HepG2 (cell line): Measurements from ENCODE around the gene ENG. TPM values are rescaled to one million over a fixed set of nuclear protein-coding genes. Genes with fewer than 3 reads are reported as not detected.

Experiments
- ESRRA ChIP-seq: sonication (generic); formaldehyde crosslinking; IDR thresholded peaks from 2 replicates; pipeline ENCODE4 v1.5.1; 2020; ENCODE audit warnings: mild to moderate bottlenecking, low read depth, missing genetic modification reagents
- HCFC1 ChIP-seq: fragments of 150-350 bp; IDR thresholded peaks from 2 replicates; pipeline ENCODE4 v1.6.1; 2014; ENCODE audit warnings: low read depth, low read length
- KLF13 ChIP-seq: sonication (generic); formaldehyde crosslinking; IDR thresholded peaks from 2 replicates; pipeline ENCODE4 v1.4.0; 2020; ENCODE audit warnings: mild to moderate bottlenecking, missing genetic modification reagents
- MYC ChIP-seq: sonication (generic); formaldehyde crosslinking; IDR thresholded peaks from 2 replicates; pipeline ENCODE4 v1.9.0; 2021; ENCODE audit warnings: missing genetic modification reagents, borderline replicate concordance
- NCOR1 ChIP-seq: fragments of 200-600 bp; sonication (generic); IDR thresholded peaks from 2 replicates; pipeline ENCODE4 v1.7.0; 2017; ENCODE audit warnings: antibody characterized with exemption, low read length, borderline replicate concordance
- RBFOX2 ChIP-seq: fragments of 200-400 bp; formaldehyde crosslinking; IDR thresholded peaks from 2 replicates; pipeline ENCODE4 v1.6.1; 2017; ENCODE audit warnings: low read depth, mild to moderate bottlenecking, low read length
- ZNF292 ChIP-seq: sonication (generic); formaldehyde crosslinking; IDR thresholded peaks from 2 replicates; pipeline ENCODE4 v1.8.1; 2022; ENCODE audit warnings: mild to moderate bottlenecking, low read depth, missing genetic modification reagents, borderline replicate concordance
- ZNF556 ChIP-seq: sonication (generic); formaldehyde crosslinking; IDR thresholded peaks from 2 replicates; pipeline ENCODE4 v1.4.0; 2020; ENCODE audit warnings: mild to moderate bottlenecking, missing genetic modification reagents, borderline replicate concordance
- ZNF761 ChIP-seq: sonication (generic); formaldehyde crosslinking; conservative IDR thresholded peaks from 2 replicates; pipeline ENCODE4 v1.4.0; 2020; ENCODE audit warnings: mild to moderate bottlenecking, missing genetic modification reagents
- polyA plus RNA-seq, 8 experiments: library from polyadenylated mRNA; depleted of rRNA in 3 of 8; stranded (reverse) in 7 of 8; unstranded in 1 of 8; fragments of >200 nt; fragmentation: Illumina TruSeq in 4 of 8; extraction: Trizol in 4 of 8; gene quantifications; 2 replicates each; pipeline versions ENCODE4 v1.2.1 to v1.2.3, GENCODE V29; 2011 to 2016; ENCODE audit warnings: low read depth in 4 of 8, missing spikeins in 1 of 8, mixed read lengths in 1 of 8; ENCODE audit not compliant: insufficient read depth in 1 of 8
- total RNA-seq, 5 experiments: library from RNA; depleted of rRNA; stranded (reverse); fragments of >200 nt; fragmentation: Illumina TruSeq; extraction: Trizol; gene quantifications; 2 replicates each; pipeline ENCODE4 v1.2.3, GENCODE V29; 2016; ENCODE audit warnings: low read depth in 1 of 5
- TF ChIP-seq, protein P1 (sequence below): IDR thresholded peaks from 2 replicates; pipeline ENCODE4 v1.4.0; 2020; ENCODE audit warnings: mild to moderate bottlenecking, missing genetic modification reagents
- TF ChIP-seq, protein P2 (sequence below): sonication (generic); formaldehyde crosslinking; IDR thresholded peaks from 2 replicates; pipeline ENCODE4 v1.8.0; 2022; ENCODE audit warnings: mild to moderate bottlenecking, missing genetic modification reagents, moderate library complexity
- TF ChIP-seq, protein P3 (sequence below): sonication (generic); formaldehyde crosslinking; IDR thresholded peaks from 2 replicates; pipeline ENCODE4 v1.5.0; 2020; ENCODE audit warnings: mild to moderate bottlenecking, missing genetic modification reagents, borderline replicate concordance
- TF ChIP-seq, protein P4 (sequence below): sonication (generic); formaldehyde crosslinking; IDR thresholded peaks from 2 replicates; pipeline ENCODE4 v1.8.0; 2022; ENCODE audit warnings: mild to moderate bottlenecking, missing genetic modification reagents, borderline replicate concordance

The ENG gene
- total and polyA plus RNA-seq, 2 of the 13 experiments (the other 11 are each of a cell fraction or from before 2014, with no cell fraction given), result 0.02 to 1.1 TPM

DNA sequence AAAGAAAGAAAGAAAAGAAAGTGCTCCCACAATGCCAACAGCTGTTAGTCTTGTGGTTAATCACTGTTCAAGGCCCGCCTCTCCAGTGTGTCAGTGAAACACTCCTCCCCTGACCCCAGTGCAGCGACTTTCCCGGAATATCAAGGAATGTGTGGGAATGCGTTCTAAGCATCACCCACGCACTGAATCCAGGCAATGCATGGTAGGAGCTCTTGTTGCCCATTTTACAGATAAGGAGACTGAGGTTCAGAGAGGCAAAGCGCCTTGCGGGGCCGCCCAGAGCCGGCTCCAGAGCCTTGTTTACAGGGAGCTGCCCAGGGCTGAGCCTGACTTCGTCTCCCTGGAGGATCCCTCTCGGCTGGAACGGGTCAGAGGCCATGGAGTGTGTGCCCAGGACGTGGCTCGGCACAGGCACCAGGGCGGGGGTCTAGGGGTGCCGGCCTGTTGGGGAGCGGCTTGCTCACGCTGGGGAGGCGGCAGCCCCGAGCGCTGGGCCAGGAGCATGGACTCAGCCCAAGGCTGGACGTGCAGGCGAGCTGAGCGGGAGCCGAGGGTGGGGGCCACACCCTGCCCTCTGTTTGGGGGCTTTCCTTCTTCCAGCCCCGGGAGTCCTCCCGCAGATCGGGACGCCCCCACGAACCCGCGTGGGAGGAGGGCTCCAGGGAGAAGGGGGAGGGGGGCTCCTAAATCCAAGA is 44.1 kb upstream of the ENG start (continued):
- TF ChIP-seq, protein P1, sequence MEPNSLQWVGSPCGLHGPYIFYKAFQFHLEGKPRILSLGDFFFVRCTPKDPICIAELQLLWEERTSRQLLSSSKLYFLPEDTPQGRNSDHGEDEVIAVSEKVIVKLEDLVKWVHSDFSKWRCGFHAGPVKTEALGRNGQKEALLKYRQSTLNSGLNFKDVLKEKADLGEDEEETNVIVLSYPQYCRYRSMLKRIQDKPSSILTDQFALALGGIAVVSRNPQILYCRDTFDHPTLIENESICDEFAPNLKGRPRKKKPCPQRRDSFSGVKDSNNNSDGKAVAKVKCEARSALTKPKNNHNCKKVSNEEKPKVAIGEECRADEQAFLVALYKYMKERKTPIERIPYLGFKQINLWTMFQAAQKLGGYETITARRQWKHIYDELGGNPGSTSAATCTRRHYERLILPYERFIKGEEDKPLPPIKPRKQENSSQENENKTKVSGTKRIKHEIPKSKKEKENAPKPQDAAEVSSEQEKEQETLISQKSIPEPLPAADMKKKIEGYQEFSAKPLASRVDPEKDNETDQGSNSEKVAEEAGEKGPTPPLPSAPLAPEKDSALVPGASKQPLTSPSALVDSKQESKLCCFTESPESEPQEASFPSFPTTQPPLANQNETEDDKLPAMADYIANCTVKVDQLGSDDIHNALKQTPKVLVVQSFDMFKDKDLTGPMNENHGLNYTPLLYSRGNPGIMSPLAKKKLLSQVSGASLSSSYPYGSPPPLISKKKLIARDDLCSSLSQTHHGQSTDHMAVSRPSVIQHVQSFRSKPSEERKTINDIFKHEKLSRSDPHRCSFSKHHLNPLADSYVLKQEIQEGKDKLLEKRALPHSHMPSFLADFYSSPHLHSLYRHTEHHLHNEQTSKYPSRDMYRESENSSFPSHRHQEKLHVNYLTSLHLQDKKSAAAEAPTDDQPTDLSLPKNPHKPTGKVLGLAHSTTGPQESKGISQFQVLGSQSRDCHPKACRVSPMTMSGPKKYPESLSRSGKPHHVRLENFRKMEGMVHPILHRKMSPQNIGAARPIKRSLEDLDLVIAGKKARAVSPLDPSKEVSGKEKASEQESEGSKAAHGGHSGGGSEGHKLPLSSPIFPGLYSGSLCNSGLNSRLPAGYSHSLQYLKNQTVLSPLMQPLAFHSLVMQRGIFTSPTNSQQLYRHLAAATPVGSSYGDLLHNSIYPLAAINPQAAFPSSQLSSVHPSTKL (CRISPR knock-in tag), result no peak; the same call in 1 of the 2 replicates
- TF ChIP-seq MYC (CRISPR knock-in tag) (no peak), NCOR1 (no peak), ZNF292 (CRISPR knock-in tag) (no peak), KLF13 (no peak), HCFC1 (no peak), ESRRA (no peak), ZNF556 (CRISPR knock-in tag) (no peak), ZNF761 (no peak), RBFOX2 (no peak; the same call in 1 of the 2 replicates)
- TF ChIP-seq, protein P2, sequence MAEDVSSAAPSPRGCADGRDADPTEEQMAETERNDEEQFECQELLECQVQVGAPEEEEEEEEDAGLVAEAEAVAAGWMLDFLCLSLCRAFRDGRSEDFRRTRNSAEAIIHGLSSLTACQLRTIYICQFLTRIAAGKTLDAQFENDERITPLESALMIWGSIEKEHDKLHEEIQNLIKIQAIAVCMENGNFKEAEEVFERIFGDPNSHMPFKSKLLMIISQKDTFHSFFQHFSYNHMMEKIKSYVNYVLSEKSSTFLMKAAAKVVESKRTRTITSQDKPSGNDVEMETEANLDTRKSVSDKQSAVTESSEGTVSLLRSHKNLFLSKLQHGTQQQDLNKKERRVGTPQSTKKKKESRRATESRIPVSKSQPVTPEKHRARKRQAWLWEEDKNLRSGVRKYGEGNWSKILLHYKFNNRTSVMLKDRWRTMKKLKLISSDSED (CRISPR knock-in tag), result no peak
- TF ChIP-seq, protein P3, sequence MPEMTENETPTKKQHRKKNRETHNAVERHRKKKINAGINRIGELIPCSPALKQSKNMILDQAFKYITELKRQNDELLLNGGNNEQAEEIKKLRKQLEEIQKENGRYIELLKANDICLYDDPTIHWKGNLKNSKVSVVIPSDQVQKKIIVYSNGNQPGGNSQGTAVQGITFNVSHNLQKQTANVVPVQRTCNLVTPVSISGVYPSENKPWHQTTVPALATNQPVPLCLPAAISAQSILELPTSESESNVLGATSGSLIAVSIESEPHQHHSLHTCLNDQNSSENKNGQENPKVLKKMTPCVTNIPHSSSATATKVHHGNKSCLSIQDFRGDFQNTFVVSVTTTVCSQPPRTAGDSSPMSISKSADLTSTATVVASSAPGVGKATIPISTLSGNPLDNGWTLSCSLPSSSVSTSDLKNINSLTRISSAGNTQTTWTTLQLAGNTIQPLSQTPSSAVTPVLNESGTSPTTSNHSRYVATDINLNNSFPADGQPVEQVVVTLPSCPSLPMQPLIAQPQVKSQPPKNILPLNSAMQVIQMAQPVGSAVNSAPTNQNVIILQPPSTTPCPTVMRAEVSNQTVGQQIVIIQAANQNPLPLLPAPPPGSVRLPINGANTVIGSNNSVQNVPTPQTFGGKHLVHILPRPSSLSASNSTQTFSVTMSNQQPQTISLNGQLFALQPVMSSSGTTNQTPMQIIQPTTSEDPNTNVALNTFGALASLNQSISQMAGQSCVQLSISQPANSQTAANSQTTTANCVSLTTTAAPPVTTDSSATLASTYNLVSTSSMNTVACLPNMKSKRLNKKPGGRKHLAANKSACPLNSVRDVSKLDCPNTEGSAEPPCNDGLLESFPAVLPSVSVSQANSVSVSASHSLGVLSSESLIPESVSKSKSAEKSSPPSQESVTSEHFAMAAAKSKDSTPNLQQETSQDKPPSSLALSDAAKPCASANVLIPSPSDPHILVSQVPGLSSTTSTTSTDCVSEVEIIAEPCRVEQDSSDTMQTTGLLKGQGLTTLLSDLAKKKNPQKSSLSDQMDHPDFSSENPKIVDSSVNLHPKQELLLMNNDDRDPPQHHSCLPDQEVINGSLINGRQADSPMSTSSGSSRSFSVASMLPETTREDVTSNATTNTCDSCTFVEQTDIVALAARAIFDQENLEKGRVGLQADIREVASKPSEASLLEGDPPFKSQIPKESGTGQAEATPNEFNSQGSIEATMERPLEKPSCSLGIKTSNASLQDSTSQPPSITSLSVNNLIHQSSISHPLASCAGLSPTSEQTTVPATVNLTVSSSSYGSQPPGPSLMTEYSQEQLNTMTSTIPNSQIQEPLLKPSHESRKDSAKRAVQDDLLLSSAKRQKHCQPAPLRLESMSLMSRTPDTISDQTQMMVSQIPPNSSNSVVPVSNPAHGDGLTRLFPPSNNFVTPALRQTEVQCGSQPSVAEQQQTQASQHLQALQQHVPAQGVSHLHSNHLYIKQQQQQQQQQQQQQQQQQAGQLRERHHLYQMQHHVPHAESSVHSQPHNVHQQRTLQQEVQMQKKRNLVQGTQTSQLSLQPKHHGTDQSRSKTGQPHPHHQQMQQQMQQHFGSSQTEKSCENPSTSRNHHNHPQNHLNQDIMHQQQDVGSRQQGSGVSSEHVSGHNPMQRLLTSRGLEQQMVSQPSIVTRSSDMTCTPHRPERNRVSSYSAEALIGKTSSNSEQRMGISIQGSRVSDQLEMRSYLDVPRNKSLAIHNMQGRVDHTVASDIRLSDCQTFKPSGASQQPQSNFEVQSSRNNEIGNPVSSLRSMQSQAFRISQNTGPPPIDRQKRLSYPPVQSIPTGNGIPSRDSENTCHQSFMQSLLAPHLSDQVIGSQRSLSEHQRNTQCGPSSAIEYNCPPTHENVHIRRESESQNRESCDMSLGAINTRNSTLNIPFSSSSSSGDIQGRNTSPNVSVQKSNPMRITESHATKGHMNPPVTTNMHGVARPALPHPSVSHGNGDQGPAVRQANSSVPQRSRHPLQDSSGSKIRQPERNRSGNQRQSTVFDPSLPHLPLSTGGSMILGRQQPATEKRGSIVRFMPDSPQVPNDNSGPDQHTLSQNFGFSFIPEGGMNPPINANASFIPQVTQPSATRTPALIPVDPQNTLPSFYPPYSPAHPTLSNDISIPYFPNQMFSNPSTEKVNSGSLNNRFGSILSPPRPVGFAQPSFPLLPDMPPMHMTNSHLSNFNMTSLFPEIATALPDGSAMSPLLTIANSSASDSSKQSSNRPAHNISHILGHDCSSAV, result no peak
- TF ChIP-seq, protein P4, sequence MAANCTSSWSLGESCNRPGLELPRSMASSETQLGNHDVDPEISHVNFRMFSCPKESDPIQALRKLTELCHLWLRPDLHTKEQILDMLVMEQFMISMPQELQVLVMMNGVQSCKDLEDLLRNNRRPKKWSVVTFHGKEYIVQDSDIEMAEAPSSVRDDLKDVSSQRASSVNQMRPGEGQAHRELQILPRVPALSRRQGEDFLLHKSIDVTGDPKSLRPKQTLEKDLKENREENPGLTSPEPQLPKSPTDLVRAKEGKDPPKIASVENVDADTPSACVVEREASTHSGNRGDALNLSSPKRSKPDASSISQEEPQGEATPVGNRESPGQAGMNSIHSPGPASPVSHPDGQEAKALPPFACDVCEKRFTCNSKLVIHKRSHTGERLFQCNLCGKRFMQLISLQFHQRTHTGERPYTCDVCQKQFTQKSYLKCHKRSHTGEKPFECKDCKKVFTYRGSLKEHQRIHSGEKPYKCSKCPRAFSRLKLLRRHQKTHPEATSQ, result no peak
